Natural killer cell (primary cell): Measurements from ENCODE around the gene ATG10. TPM values are rescaled to one million over a fixed set of nuclear protein-coding genes. Genes with fewer than 3 reads are reported as not detected.

Source experiments
- ATAC-seq, 3 donors: fragments of 150-1000 bp in 2 of 3; fragments of 200-7000 bp in 1 of 3; cut with Tn5 transposase; 1 replicate in 1 of 3; 2 replicates in 2 of 3; pipeline ENCODE4 v1.10.0; 2021; ENCODE audit warnings: mild to moderate bottlenecking in 2 of 3, moderate library complexity in 2 of 3
- DNase-seq, 2 donors: peaks; one replicate each; pipeline versions ENCODE4 v3.0.0 to v3.0.0-alpha.2; 2013 to 2021; ENCODE audit warnings: mixed read lengths in 1 of 2
- H3K27ac ChIP-seq: one replicate; pipeline ENCODE4 v1.5.1; 2013; ENCODE audit warnings: mild to moderate bottlenecking, low read length
- H3K27me3 ChIP-seq: one replicate; pipeline ENCODE4 v1.6.1; 2013; ENCODE audit warnings: low read length; ENCODE audit not compliant: control insufficient read depth, insufficient read depth
- H3K36me3 ChIP-seq: one replicate; pipeline ENCODE4 v1.6.1; 2013; ENCODE audit warnings: low read length; ENCODE audit not compliant: control insufficient read depth, insufficient read depth
- H3K4me1 ChIP-seq: one replicate; pipeline ENCODE4 v1.6.1; 2013; ENCODE audit warnings: low read length; ENCODE audit not compliant: control insufficient read depth, insufficient read depth
- H3K4me3 ChIP-seq: one replicate; pipeline ENCODE4 v1.5.1; 2013; ENCODE audit warnings: low read length
- H3K9me3 ChIP-seq: one replicate; pipeline ENCODE4 v1.6.1; 2013; ENCODE audit warnings: low read length; ENCODE audit not compliant: control insufficient read depth, insufficient read depth
- H3K27ac Mint-ChIP-seq, 2 donors: one replicate each; pipeline ENCODE4 v1.8.0; 2022; ENCODE audit warnings: mild to moderate bottlenecking in 2 of 2, mixed read lengths in 2 of 2, moderate library complexity in 1 of 2
- H3K27me3 Mint-ChIP-seq, 2 donors: one replicate each; pipeline ENCODE4 v1.8.0; 2022; ENCODE audit warnings: low read depth in 2 of 2, mixed read lengths in 2 of 2
- H3K36me3 Mint-ChIP-seq: one replicate; pipeline ENCODE4 v1.8.0; 2022; ENCODE audit warnings: mixed read lengths
- H3K4me1 Mint-ChIP-seq, 2 donors: one replicate each; pipeline ENCODE4 v1.8.0; 2022; ENCODE audit warnings: mixed read lengths in 2 of 2
- H3K4me3 Mint-ChIP-seq: one replicate; pipeline ENCODE4 v1.8.0; 2022; ENCODE audit warnings: mild to moderate bottlenecking, moderate library complexity, mixed read lengths
- H3K9me3 Mint-ChIP-seq, 2 donors: one replicate each; pipeline ENCODE4 v1.8.0; 2022; ENCODE audit warnings: mixed read lengths in 2 of 2
- WGBS: methylation state at CpG from one replicate; pipeline ENCODE4 v1.1.7; 2013; ENCODE audit warnings: missing lambda C conversion rate; ENCODE audit not compliant: insufficient coverage; 5-methylcytosine and 5-hydroxymethylcytosine counted together
- intact Hi-C: fragments of 100-400 bp; cut with micrococcal nuclease; formaldehyde crosslinking; loops from one replicate; pipeline ENCODE4 v1.14.2; 2022
- total RNA-seq, 4 donors: library from RNA; stranded (reverse); fragments of 120-200 nt in 1 of 4; gene quantifications; one replicate each; pipeline versions ENCODE4 v1.2.3 to v1.2.4, GENCODE V29; 2013 to 2022
- TF ChIP-seq, protein P1 (sequence below): fragments of 200-600 bp; IDR thresholded peaks from one replicate; pipeline ENCODE4 v1.8.0; 2022; ENCODE audit warnings: antibody characterized with exemption

The ATG10 gene
- total RNA-seq, 3 donors from 2014 or later (not counting 1 experiment from before 2014, with no cell fraction given), result 9.0 to 11.5 (median 11.4) TPM

DNA sequence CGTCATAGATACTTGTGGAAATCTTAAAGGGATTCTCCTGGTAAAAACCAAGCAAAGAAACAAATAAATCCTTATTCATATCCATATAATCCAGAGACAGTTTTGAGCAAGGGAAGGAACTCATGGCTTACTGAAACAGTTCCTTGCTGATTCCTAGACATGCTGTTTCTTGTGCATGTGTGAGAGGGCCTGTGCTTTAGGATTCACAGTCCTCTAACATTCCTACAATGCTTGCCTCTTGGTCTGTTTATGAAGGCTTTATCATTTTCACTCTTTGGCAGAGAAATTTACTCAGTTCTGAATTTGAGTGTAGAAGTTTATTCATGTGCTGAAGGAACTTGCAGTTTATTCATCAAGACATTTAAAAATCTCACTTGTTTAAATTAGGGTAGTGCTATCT is 183.0 kb downstream of the ATG10 start:
- H3K4me1 Mint-ChIP-seq, result no peaks in the 10 kb centered on the region
- no peaks in the 10 kb centered on the region for H3K27me3 Mint-ChIP-seq
- no peaks in the 10 kb centered on the region for H3K9me3 Mint-ChIP-seq
- Histone ChIP-seq H3K27ac (no peak overlapping the region), H3K4me3 (no peak overlapping the region), H3K36me3 (no peaks in the 10 kb centered on the region), H3K9me3 (no peaks in the 10 kb centered on the region), H3K4me1 (no peaks in the 10 kb centered on the region), H3K27me3 (no peaks in the 10 kb centered on the region)
- no peaks in the 10 kb centered on the region for H3K36me3 Mint-ChIP-seq
- DNase-seq (no peak), ATAC-seq (no peak)
- no peak overlapping the region for H3K27ac Mint-ChIP-seq
- 100% methylated on average over 1 of the region's 1 CpG for WGBS
- intact Hi-C loops, result no loop called here
- H3K4me3 Mint-ChIP-seq, result no peak overlapping the region
- TF ChIP-seq, protein P1, sequence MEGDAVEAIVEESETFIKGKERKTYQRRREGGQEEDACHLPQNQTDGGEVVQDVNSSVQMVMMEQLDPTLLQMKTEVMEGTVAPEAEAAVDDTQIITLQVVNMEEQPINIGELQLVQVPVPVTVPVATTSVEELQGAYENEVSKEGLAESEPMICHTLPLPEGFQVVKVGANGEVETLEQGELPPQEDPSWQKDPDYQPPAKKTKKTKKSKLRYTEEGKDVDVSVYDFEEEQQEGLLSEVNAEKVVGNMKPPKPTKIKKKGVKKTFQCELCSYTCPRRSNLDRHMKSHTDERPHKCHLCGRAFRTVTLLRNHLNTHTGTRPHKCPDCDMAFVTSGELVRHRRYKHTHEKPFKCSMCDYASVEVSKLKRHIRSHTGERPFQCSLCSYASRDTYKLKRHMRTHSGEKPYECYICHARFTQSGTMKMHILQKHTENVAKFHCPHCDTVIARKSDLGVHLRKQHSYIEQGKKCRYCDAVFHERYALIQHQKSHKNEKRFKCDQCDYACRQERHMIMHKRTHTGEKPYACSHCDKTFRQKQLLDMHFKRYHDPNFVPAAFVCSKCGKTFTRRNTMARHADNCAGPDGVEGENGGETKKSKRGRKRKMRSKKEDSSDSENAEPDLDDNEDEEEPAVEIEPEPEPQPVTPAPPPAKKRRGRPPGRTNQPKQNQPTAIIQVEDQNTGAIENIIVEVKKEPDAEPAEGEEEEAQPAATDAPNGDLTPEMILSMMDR, result no peak

DNA sequence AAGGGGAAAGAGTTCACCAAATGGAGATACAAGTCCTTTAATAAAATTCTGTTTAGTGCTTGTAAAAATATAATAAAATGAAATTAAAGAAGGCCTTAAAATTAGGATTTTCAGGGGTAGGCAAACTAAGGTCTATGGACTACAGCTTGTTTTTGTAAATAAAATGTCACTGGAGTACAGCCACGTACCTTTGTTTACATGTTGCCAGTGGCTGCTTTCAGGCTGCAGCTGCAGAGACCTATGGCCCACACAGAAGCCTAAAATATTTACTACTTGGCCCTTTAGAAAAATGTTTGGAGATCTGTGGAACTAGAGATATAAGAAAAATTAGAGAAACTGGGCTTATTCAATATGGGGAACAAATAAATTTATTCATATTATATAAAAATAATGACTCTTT is 183.5 kb downstream of the ATG10 start:
- 100% methylated on average over 1 of the region's 1 CpG for WGBS
- intact Hi-C loops, result no loop called here
- Mint-ChIP-seq H3K27me3 (no peaks in the 10 kb centered on the region), H3K4me3 (no peak overlapping the region), H3K4me1 (no peaks in the 10 kb centered on the region), H3K36me3 (no peaks in the 10 kb centered on the region), H3K27ac (no peak overlapping the region), H3K9me3 (no peaks in the 10 kb centered on the region)
- Histone ChIP-seq H3K36me3 (no peaks in the 10 kb centered on the region), H3K27me3 (no peaks in the 10 kb centered on the region), H3K9me3 (no peaks in the 10 kb centered on the region), H3K27ac (no peak overlapping the region), H3K4me1 (no peaks in the 10 kb centered on the region), H3K4me3 (no peak overlapping the region)
- ATAC-seq (no peak), DNase-seq (no peak)
- TF ChIP-seq, protein P1, result no peak

DNA sequence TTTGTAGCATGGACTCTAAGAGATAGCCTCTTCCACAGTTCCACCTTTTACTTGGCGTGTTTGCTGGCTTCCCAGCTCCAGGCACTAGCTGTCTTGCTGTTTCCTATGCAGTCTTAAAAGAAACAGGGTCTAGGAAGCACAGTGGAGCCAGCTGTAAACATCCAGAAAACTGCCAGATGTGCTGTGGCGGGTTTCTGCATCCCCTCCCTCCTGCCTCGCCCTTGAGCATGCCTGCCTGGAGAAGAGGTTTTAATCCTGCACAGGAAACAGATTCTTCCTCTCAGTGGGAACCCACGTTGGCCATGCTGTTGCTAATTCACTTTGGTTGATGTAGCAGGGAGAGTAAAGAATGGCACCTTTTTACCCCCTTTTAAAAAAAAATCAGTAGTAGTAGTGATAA is 185.1 kb downstream of the ATG10 start:
- no peak for ATAC-seq
- Mint-ChIP-seq H3K36me3 (no peaks in the 10 kb centered on the region), H3K9me3 (no peaks in the 10 kb centered on the region), H3K4me1 (no peaks in the 10 kb centered on the region), H3K27ac (no peak overlapping the region), H3K27me3 (no peaks in the 10 kb centered on the region), H3K4me3 (no peak overlapping the region)
- H3K9me3 ChIP-seq, result no peaks in the 10 kb centered on the region
- no peaks in the 10 kb centered on the region for H3K27me3 ChIP-seq
- no peak overlapping the region for H3K27ac ChIP-seq
- TF ChIP-seq, protein P1, result no peak
- no peak for DNase-seq
- no peaks in the 10 kb centered on the region for H3K4me1 ChIP-seq
- intact Hi-C loops, result no loop called here
- H3K36me3 ChIP-seq, result no peaks in the 10 kb centered on the region
- H3K4me3 ChIP-seq, result no peak overlapping the region
- WGBS, result 46% methylated on average over 4 of the region's 4 CpGs

DNA sequence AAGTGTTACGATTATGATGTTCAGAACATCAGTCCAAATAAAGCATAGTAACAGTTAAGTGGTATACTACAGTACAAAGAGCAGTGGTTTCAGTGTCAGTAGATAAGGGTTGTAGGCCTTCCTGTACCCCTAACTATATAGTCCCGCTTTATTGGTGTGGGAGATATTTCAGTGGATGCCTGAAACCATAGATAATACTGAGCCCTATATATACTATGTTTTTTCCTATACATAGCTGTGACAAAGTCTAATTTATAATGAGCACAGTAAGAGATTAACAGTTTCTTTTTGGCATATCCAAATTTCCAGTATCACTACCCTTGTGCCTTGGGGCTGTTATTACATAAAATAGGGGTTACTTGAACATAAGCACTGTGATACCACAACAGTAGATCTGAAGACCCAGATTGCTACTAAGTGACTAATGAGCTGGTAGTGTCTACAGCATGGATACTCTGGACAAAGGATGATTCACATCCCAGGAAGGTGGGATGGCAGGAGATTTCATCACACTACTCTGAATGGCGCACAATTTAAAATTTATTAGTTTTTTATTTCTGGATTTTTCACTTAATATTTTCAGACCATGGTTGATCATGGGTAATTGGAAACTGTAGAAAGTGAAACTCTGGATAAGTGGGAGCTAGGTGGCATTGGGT is 187.1 kb downstream of the ATG10 start:
- Histone ChIP-seq H3K27ac (no peak overlapping the region), H3K4me3 (no peak overlapping the region), H3K9me3 (no peaks in the 10 kb centered on the region), H3K4me1 (no peaks in the 10 kb centered on the region), H3K27me3 (no peaks in the 10 kb centered on the region), H3K36me3 (no peaks in the 10 kb centered on the region)
- no peak overlapping the region for H3K4me3 Mint-ChIP-seq
- no peaks in the 10 kb centered on the region for H3K36me3 Mint-ChIP-seq
- H3K4me1 Mint-ChIP-seq, result no peaks in the 10 kb centered on the region
- TF ChIP-seq, protein P1, result no peak
- WGBS, result no CpG with 5 or more reads among the region's 3 CpGs
- H3K27me3 Mint-ChIP-seq, result no peaks in the 10 kb centered on the region
- H3K9me3 Mint-ChIP-seq, result no peaks in the 10 kb centered on the region
- ATAC-seq, result no peak
- DNase-seq, result no peak
- intact Hi-C loops, result no loop called here
- H3K27ac Mint-ChIP-seq, result no peak overlapping the region
